Jurkat, Clone E6-1 (cell line): ENCODE measurements around the gene KIAA1217.
"Not testable (repeated sequence)": the region's sequence is repeated elsewhere in the genome, so short reads cannot be mapped to it uniquely, and the experiment has no call there.

Experiments used
- DNase-seq: peaks from one replicate; pipeline ENCODE4 v3.0.0-alpha.2; 2011; ENCODE audit warnings: low read depth, low spot score
- H3K4me3 ChIP-seq: 2 replicates; pipeline ENCODE4 v1.5.1; 2011; ENCODE audit warnings: mild to moderate bottlenecking, low read length, control low read depth, moderate library complexity

The KIAA1217 gene

DNA sequence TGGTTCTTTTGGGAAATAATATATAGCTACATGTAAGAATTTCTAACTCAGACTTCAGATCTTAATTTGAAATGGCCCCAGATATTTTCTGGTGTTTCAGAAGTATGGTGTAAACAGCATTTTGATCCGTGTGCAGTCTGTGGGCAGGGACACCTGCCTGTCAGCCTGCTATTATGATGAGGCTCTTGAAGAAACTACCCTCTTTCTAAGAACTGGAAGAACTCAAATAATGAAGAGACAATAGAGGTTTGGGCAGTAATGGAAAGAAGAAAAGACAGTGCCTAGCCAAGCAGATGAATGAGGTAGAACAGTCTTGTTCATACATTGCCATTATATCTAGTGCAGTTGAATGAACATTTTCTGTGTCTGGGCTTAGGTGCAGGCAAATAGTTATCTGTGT is 258.2 kb downstream of the KIAA1217 start:
- H3K4me3 ChIP-seq, result no peak overlapping the region
- DNase-seq, result no peak

GRCh38 chr10:24467605-24468004 is 258.7 kb downstream of the KIAA1217 start:
- H3K4me3 ChIP-seq, result no peak overlapping the region
- no peak for DNase-seq

- no peak for DNase-seq
- no peak overlapping the region for H3K4me3 ChIP-seq
Observed at GRCh38 chr10:24468281-24468751, 259.4 kb downstream of the KIAA1217 start.

DNA sequence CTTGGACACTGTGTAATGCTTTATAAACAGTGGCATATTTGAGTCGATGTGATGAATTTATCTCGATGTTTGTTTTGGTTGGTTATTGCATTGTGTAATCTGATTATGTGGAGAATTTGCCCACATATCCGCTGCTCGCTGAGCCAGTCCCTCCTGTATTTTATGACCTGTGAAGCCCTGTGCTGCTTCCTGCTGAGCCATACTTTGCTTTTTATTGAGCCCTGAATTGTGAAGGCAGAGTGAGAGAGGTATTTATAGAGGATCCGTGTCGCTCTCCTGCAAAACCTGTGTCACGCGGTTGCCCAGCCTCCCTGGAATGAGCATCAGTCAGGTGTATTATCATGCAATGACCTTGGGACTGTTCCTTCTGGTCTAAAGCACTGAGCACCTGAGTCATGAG is 261.1 kb downstream of the KIAA1217 start:
- DNase-seq, result no peak
- H3K4me3 ChIP-seq, result no peak overlapping the region

- no peak for DNase-seq
- H3K4me3 ChIP-seq, result no peak overlapping the region
Observed at GRCh38 chr10:24475598-24475997, 266.7 kb downstream of the KIAA1217 start.

GRCh38 chr10:24476913-24477701 is 268.2 kb downstream of the KIAA1217 start:
- DNase-seq, result no peak
- H3K4me3 ChIP-seq, result no peak overlapping the region

DNA sequence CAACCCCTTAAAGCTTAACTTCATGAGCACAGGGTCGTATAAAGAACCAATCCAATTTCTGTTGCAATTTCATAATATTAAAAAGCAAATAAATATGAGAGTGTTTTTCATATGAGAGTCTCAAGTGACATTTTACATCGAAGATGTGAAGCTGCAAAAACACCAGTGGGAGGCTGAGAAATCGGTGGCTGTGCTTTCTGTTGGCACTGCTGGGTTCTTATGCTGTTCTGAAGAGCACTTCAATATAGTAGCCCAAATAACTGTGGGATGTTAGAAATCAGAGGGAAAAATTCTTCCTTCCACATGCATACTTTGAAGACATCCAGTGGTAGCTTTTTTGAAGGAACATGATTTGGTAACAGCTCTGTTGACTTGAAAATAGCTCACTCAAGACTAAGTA is 269.0 kb downstream of the KIAA1217 start:
- no peak overlapping the region for H3K4me3 ChIP-seq
- no peak for DNase-seq

DNA sequence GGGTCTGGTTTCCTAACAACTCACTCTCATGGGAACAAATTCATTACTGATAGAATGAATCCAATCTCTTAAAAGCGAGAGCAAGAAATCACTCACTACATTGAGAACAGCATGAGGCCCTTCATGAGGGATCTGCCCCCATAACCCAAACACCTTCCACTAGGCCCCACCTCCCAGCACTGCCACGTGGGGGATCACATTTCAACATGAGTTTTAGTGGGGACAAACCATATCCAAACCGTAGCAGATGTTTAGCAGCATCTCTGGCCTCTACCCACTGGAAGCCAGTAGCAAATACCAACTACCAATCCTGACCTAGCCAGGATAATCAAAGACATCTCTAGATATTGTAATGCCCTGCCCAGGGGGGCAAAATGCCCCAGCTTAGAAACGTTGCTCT is 270.9 kb downstream of the KIAA1217 start:
- no peak for DNase-seq

DNA sequence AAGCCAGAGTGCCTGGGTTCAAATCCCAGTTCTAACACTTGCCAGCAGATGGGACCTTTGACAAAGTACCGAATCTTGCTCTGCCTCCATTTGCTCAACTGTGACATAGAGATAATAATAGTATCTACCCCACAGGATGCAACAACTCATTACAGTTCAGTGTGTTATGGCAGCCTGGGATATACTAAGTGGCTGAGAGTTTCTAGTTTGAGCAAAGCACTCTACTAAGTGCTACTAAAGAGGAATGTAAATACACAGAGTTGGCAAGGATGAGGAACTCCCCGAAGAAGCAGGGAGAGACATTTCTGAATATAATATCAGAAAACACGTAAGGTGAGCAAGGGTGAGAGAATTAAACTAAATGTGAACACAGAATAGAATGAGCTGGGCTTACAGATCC is 271.5 kb downstream of the KIAA1217 start:
- DNase-seq, result no peak
- H3K4me3 ChIP-seq, result no peak overlapping the region

More for the DNA sequence above, 270.9 kb downstream of the KIAA1217 start:
- H3K4me3 ChIP-seq, result no peak overlapping the region

DNA sequence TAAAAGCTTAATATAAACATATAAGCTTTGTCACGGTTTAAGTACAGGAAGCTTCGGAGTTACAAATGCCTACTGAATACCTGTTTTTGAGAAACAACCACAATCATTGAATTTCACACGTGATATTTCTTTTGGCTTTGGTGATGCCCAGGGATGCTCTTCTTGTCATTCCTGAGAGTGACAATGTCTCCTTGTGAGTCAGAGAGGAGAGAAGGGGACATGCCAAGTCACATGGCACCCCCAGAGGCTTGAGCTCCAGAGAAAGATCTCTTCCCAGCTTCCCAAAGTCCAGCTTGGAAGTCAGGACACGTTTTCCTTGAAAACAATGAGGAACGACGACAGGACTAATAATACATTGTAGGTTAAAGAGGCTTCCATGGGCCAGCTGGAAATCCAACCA is 272.3 kb downstream of the KIAA1217 start:
- no peak for DNase-seq
- H3K4me3 ChIP-seq, result no peak overlapping the region

DNA sequence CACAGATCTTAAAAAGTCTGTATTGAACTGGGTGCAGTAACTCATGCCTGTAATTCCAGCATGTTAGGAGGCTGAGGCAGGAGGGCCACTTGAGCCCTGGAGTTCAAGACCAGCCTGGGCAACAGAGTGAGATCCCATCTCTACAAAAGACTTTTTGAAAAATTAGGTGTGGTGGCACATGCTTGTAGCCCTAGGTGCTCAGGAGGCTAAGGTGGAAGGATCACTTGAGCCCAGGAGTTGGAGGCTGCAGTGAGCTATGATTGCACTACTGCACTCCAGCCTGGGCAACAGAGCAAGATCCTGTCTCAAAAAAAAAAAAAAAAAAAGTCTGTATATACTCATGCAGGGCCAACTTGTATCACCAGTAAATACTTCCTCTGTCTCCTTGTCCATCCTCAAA is 273.8 kb downstream of the KIAA1217 start:
- not testable (repeated sequence) for DNase-seq, H3K4me3 ChIP-seq

GRCh38 chr10:24483701-24484100 is 274.8 kb downstream of the KIAA1217 start:
- no peak for DNase-seq
- no peak overlapping the region for H3K4me3 ChIP-seq

DNA sequence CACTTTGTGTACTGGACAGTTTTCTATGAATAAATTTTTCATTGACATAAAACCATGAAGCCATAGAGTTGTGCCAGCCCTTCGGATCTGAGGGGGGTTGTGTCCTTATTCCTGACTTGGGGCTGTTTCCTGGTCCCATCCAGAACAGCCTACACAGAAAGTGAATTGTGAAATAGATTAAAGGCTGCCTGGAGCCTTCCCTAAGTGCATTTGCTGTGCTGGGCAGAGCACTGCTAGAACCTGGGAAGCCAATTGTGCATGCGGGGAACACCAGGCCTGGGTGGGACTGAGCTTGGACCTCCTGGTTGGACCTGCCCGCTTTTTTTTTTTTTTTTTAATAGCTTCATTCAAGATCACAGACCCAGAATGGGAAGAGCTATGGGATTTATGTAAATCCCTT is 275.8 kb downstream of the KIAA1217 start:
- H3K4me3 ChIP-seq, result no peak overlapping the region
- DNase-seq, result no peak

- H3K4me3 ChIP-seq, result no peak overlapping the region
- DNase-seq, result no peak
Observed at GRCh38 chr10:24485304-24485703, 276.4 kb downstream of the KIAA1217 start.

DNA sequence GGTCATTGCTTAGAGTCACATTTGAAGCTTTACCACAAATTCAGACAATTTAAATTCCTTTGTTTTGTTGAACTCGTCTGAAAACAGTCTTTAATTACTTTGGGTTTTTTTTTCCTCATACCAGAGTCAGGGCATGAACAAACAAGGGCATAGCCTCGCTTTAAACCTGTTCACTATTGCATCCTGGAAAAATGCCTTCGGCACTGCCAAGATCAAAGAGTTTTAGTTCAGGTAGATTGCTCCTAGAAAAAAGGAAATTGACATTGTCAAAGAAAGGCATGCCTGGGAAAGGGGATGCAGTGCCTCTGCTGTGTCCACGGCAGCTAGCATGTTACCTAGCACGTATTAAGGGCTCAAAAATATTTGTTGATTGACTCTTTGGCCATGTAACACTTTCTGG is 279.7 kb downstream of the KIAA1217 start:
- H3K4me3 ChIP-seq, result no peak overlapping the region
- no peak for DNase-seq

- no peak for DNase-seq
- H3K4me3 ChIP-seq, result no peak overlapping the region
Observed at GRCh38 chr10:24493165-24493564, 284.2 kb downstream of the KIAA1217 start.

- DNase-seq, result no peak
- no peak overlapping the region for H3K4me3 ChIP-seq
Observed at GRCh38 chr10:24494236-24494635, 285.3 kb downstream of the KIAA1217 start.

GRCh38 chr10:24494777-24495176 is 285.8 kb downstream of the KIAA1217 start:
- H3K4me3 ChIP-seq, result no peak overlapping the region
- DNase-seq, result no peak

GRCh38 chr10:24495666-24496460 is 286.9 kb downstream of the KIAA1217 start:
- no peak for DNase-seq
- H3K4me3 ChIP-seq, result no peak overlapping the region

DNA sequence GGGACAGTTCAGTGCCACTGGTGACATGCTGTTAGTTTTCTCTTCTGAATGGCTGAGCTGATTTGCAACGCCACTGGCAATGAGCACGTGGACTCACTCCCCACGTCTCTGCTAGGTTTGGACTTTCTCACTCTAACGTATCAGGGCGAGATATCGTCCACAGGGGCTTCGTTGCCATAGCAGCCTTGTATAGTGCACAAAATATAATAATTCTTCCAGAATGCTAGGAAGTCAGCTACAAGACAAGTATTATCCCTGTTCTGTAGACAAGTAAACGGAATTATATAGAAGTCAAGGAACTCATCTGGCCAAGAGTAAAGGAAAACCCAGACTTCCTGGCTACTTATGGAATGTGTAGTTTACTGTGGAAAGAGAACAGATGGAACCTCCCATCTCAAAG is 288.0 kb downstream of the KIAA1217 start:
- no peak overlapping the region for H3K4me3 ChIP-seq
- DNase-seq, result no peak
